ENCODE measurements around the gene DISP2. TPM values are rescaled to one million over a fixed set of nuclear protein-coding genes. Genes with fewer than 3 reads are reported as not detected.

Gene DISP2
- total and polyA plus RNA-seq, 4 donors, result under 0.01 to 0.23 (median under 0.01) TPM; not detected in 1

- TF ChIP-seq EGR1 (IDR thresholded peaks at IDR 0.05; ENCODE audit: low read depth in 2 of 2), result no peak
- TF ChIP-seq HNF4A (conservative IDR thresholded peaks at IDR 0.05), result no peak
- TF ChIP-seq HNF4G (IDR thresholded peaks at IDR 0.05), result no peak
- no peak for TF ChIP-seq NR2F2 (IDR thresholded peaks at IDR 0.05)
- TF ChIP-seq FOXA1 (IDR thresholded peaks at IDR 0.05), result no peak
- no peak for TF ChIP-seq FOXA2 (IDR thresholded peaks at IDR 0.05)
- TF ChIP-seq YY1 (IDR thresholded peaks at IDR 0.05), result no peak
- TF ChIP-seq MAX (IDR thresholded peaks at IDR 0.05), result no peak
- TF ChIP-seq REST (IDR thresholded peaks at IDR 0.05), result no peak
- no peak for TF ChIP-seq RXRA (IDR thresholded peaks at IDR 0.05)
- TF ChIP-seq SP1 (IDR thresholded peaks at IDR 0.05), result no peak
- no peak for TF ChIP-seq TAF1 (conservative IDR thresholded peaks at IDR 0.05)
- peaks cover 6 to 18% (median 14%) of the 10 kb centered on the region in 4 donors for H3K4me1 ChIP-seq (ENCODE audit: control insufficient read depth in 4 of 4, insufficient read depth in 4 of 4, low read length in 3 of 4)
- no peaks in the 10 kb centered on the region for H3K27me3 ChIP-seq (ENCODE audit: control insufficient read depth in 4 of 4, insufficient read depth in 4 of 4, low read length in 3 of 4)
- no peaks in the 10 kb centered on the region for H3K36me3 ChIP-seq (ENCODE audit: control insufficient read depth in 4 of 4, insufficient read depth in 3 of 4, low read depth in 1 of 4, low read length in 3 of 4)
- 85% methylated on average over 7 of the region's 7 CpGs for whole genome bisulfite sequencing
- no peak for DNase-seq (ENCODE audit: low spot score)
- H3K27ac ChIP-seq (ENCODE audit: low read depth in 1 of 2, low read length in 2 of 2), result no peak overlapping the region
- H3K9ac ChIP-seq (ENCODE audit: low read depth in 1 of 2, low read length in 2 of 2), result no peak overlapping the region
- H3K4me3 ChIP-seq (ENCODE audit: low read depth in 1 of 3, low read length in 3 of 3), result no peak overlapping the region
- no peaks in the 10 kb centered on the region for H3K9me3 ChIP-seq (ENCODE audit: control insufficient read depth in 4 of 4, low read length in 3 of 4)
These were observed 5.6 kb upstream of the DISP2 start for GRCh38 chr15:40352281-40352901.

- Histone ChIP-seq H3K27ac (ENCODE audit: low read depth in 1 of 2, low read length in 2 of 2) (no peak overlapping the region), H3K9me3 (ENCODE audit: control insufficient read depth in 4 of 4, low read length in 3 of 4) (no peaks in the 10 kb centered on the region), H3K9ac (ENCODE audit: low read depth in 1 of 2, low read length in 2 of 2) (no peak overlapping the region), H3K4me1 (ENCODE audit: control insufficient read depth in 4 of 4, insufficient read depth in 4 of 4, low read length in 3 of 4) (peaks cover 9 to 29% (median 23%) of the 10 kb centered on the region in 4 donors), H3K27me3 (ENCODE audit: control insufficient read depth in 4 of 4, insufficient read depth in 4 of 4, low read length in 3 of 4) (no peaks in the 10 kb centered on the region), H3K4me3 (ENCODE audit: low read depth in 1 of 3, low read length in 3 of 3) (no peak overlapping the region), H3K36me3 (ENCODE audit: control insufficient read depth in 4 of 4, insufficient read depth in 3 of 4, low read depth in 1 of 4, low read length in 3 of 4) (no peaks in the 10 kb centered on the region)
- DNase-seq (ENCODE audit: low spot score), result no peak
- WGBS, result 30% methylated on average over 5 of the region's 5 CpGs
- no peak for TF ChIP-seq YY1 (IDR thresholded peaks at IDR 0.05)
- TF ChIP-seq MAX (IDR thresholded peaks at IDR 0.05), result no peak
- peak; percentile 62 for TF ChIP-seq NR2F2 (IDR thresholded peaks at IDR 0.05)
- TF ChIP-seq EGR1 (IDR thresholded peaks at IDR 0.05; ENCODE audit: low read depth in 2 of 2), result peak in 1 of 2 donors; percentile 61
- TF ChIP-seq JUND (IDR thresholded peaks at IDR 0.05), result peak in 1 of 2 donors; percentile 55
- peak; percentile 81 to 94 for TF ChIP-seq HNF4A (conservative IDR thresholded peaks at IDR 0.05)
- TF ChIP-seq RAD21 (IDR thresholded peaks at IDR 0.05), result peak; percentile 23 to 28
- TF ChIP-seq HNF4G (IDR thresholded peaks at IDR 0.05), result peak; percentile 46
- no peak for TF ChIP-seq CTCF (IDR thresholded peaks at IDR 0.05; ENCODE audit: low read depth, low read length, missing input control)
- peak in 1 of 2 donors; percentile 42 for TF ChIP-seq GABPA (IDR thresholded peaks at IDR 0.05 in 1 of 2, conservative IDR thresholded peaks at IDR 0.05 in 1 of 2)
- TF ChIP-seq FOXA1 (IDR thresholded peaks at IDR 0.05), result no peak
- TF ChIP-seq TAF1 (conservative IDR thresholded peaks at IDR 0.05), result no peak
- no peak for TF ChIP-seq ZBTB33 (IDR thresholded peaks at IDR 0.05)
- no peak for TF ChIP-seq FOXA2 (IDR thresholded peaks at IDR 0.05)
- peak; percentile 67 to 87 for TF ChIP-seq RXRA (IDR thresholded peaks at IDR 0.05)
- TF ChIP-seq SP1 (IDR thresholded peaks at IDR 0.05), result peak; percentile 69
- no peak for TF ChIP-seq ATF3 (IDR thresholded peaks at IDR 0.05)
- peak; percentile 89 for TF ChIP-seq REST (IDR thresholded peaks at IDR 0.05)
These were observed 4.3 kb upstream of the DISP2 start for GRCh38 chr15:40353697-40354096.

Data from liver (tissue), 9 donors.